ENCODE results near the gene SFN. TPM values are rescaled to one million over a fixed set of nuclear protein-coding genes. Genes with fewer than 3 reads are reported as not detected.

The SFN gene
- total and polyA plus RNA-seq, 2 of the 13 experiments (the other 11 are each of a cell fraction or from before 2014, with no cell fraction given) = 4.3 to 5.6 TPM

DNA sequence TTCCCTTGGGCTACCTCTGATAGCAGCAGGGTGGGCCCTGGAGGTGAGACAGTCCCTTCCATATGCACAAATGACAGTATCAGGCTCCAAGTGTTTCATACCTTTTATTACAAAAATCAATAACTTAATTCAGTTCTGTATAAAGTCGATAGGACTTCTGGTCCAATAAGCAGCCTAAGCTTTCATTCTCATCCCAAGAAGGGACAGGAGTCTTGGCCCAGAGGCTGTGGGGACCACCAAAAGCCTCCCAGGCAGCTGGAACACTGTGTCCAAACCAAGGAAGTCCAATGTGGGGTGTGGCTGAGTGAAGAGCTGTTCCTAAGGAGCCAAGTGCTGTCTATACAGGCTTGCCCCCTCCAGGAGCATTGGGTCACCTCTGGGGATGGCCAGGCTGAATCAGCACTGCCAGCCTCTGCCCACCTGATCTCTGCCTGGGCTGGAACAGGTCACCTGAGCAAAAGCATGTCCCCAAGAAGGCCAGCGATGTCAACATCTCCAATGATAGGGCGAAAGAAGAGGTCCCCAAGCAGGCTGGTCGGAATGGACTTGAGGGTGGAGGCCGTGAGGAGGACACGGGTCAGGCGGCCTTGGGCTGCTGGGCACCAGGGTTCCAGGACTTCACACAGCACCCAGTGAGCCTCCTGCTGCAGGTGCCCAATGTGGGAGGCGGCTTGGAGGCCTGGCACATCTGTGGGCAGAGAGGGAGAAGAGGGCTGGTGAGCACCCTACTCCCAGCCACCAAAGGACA is 48.6 kb downstream of the SFN start (continued):
- no peak for TF ChIP-seq ZNF17 (CRISPR knock-in tag; IDR thresholded peaks at IDR 0.05)
- TF ChIP-seq, protein P1, sequence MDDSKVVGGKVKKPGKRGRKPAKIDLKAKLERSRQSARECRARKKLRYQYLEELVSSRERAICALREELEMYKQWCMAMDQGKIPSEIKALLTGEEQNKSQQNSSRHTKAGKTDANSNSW (CRISPR knock-in tag; IDR thresholded peaks at IDR 0.05; ENCODE audit: borderline replicate concordance) = no peak
- no peak for TF ChIP-seq ZNF335 (CRISPR knock-in tag; IDR thresholded peaks at IDR 0.05)
- TF ChIP-seq ZNF746 (CRISPR knock-in tag; IDR thresholded peaks at IDR 0.05) = no peak
- TF ChIP-seq, protein P2, sequence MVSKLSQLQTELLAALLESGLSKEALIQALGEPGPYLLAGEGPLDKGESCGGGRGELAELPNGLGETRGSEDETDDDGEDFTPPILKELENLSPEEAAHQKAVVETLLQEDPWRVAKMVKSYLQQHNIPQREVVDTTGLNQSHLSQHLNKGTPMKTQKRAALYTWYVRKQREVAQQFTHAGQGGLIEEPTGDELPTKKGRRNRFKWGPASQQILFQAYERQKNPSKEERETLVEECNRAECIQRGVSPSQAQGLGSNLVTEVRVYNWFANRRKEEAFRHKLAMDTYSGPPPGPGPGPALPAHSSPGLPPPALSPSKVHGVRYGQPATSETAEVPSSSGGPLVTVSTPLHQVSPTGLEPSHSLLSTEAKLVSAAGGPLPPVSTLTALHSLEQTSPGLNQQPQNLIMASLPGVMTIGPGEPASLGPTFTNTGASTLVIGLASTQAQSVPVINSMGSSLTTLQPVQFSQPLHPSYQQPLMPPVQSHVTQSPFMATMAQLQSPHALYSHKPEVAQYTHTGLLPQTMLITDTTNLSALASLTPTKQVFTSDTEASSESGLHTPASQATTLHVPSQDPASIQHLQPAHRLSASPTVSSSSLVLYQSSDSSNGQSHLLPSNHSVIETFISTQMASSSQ (IDR thresholded peaks at IDR 0.05; ENCODE audit: low read depth) = no peak
- TF ChIP-seq, protein P2 (CRISPR knock-in tag; IDR thresholded peaks at IDR 0.05; ENCODE audit: borderline replicate concordance) = no peak
- TF ChIP-seq ZNF761 (CRISPR knock-in tag; conservative IDR thresholded peaks at IDR 0.05) = no peak
- TF ChIP-seq NFATC3 (CRISPR knock-in tag; IDR thresholded peaks at IDR 0.05) = no peak
- no peak for TF ChIP-seq KDM5A (IDR thresholded peaks at IDR 0.05; ENCODE audit: borderline replicate concordance, low read length)
- TF ChIP-seq, protein P3, sequence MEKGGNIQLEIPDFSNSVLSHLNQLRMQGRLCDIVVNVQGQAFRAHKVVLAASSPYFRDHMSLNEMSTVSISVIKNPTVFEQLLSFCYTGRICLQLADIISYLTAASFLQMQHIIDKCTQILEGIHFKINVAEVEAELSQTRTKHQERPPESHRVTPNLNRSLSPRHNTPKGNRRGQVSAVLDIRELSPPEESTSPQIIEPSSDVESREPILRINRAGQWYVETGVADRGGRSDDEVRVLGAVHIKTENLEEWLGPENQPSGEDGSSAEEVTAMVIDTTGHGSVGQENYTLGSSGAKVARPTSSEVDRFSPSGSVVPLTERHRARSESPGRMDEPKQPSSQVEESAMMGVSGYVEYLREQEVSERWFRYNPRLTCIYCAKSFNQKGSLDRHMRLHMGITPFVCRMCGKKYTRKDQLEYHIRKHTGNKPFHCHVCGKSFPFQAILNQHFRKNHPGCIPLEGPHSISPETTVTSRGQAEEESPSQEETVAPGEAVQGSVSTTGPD (CRISPR knock-in tag; IDR thresholded peaks at IDR 0.05) = no peak
- TF ChIP-seq ZNF891 (CRISPR knock-in tag; IDR thresholded peaks at IDR 0.05) = no peak
- TF ChIP-seq ZNF766 (CRISPR knock-in tag; IDR thresholded peaks at IDR 0.05; ENCODE audit: borderline replicate concordance) = no peak
- TF ChIP-seq ZNF263 (CRISPR knock-in tag; IDR thresholded peaks at IDR 0.05) = 0 out of 2 replicates have a peak, but pooled peaks have one; percentile 24
- peak; percentile 41 for TF ChIP-seq ZNF883 (CRISPR knock-in tag; IDR thresholded peaks at IDR 0.05; ENCODE audit: not compliant biosample characterization)
- no peak for TF ChIP-seq KLF9 (CRISPR knock-in tag; IDR thresholded peaks at IDR 0.05; ENCODE audit: low read depth)
- no peak for TF ChIP-seq GATA4 (IDR thresholded peaks at IDR 0.05; ENCODE audit: borderline replicate concordance, low read depth)
- no peak for TF ChIP-seq FOXA3 (CRISPR knock-in tag; IDR thresholded peaks at IDR 0.05)
- TF ChIP-seq, protein P4, sequence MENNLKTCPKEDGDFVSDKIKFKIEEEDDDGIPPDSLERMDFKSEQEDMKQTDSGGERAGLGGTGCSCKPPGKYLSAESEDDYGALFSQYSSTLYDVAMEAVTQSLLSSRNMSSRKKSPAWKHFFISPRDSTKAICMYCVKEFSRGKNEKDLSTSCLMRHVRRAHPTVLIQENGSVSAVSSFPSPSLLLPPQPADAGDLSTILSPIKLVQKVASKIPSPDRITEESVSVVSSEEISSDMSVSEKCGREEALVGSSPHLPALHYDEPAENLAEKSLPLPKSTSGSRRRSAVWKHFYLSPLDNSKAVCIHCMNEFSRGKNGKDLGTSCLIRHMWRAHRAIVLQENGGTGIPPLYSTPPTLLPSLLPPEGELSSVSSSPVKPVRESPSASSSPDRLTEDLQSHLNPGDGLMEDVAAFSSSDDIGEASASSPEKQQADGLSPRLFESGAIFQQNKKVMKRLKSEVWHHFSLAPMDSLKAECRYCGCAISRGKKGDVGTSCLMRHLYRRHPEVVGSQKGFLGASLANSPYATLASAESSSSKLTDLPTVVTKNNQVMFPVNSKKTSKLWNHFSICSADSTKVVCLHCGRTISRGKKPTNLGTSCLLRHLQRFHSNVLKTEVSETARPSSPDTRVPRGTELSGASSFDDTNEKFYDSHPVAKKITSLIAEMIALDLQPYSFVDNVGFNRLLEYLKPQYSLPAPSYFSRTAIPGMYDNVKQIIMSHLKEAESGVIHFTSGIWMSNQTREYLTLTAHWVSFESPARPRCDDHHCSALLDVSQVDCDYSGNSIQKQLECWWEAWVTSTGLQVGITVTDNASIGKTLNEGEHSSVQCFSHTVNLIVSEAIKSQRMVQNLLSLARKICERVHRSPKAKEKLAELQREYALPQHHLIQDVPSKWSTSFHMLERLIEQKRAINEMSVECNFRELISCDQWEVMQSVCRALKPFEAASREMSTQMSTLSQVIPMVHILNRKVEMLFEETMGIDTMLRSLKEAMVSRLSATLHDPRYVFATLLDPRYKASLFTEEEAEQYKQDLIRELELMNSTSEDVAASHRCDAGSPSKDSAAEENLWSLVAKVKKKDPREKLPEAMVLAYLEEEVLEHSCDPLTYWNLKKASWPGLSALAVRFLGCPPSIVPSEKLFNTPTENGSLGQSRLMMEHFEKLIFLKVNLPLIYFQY (CRISPR knock-in tag; IDR thresholded peaks at IDR 0.05; ENCODE audit: borderline replicate concordance) = no peak
- TF ChIP-seq RFX3 (CRISPR knock-in tag; IDR thresholded peaks at IDR 0.05) = no peak
- TF ChIP-seq, protein P5, sequence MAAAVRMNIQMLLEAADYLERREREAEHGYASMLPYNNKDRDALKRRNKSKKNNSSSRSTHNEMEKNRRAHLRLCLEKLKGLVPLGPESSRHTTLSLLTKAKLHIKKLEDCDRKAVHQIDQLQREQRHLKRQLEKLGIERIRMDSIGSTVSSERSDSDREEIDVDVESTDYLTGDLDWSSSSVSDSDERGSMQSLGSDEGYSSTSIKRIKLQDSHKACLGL (CRISPR knock-in tag; IDR thresholded peaks at IDR 0.05) = no peak

Data from HepG2 (cell line).